Testis (tissue), 3 donors: ENCODE results near the gene CEP76. TPM values are rescaled to one million over a fixed set of nuclear protein-coding genes. Genes with fewer than 3 reads are reported as not detected.

ENCODE experiments used
- DNase-seq: peaks from one replicate; pipeline ENCODE4 v3.0.0-alpha.2; 2019
- H3K27ac ChIP-seq, 2 donors: fragments of 200-600 bp; sonication (generic); one replicate each; pipeline ENCODE4 v1.5.1; 2019
- H3K27me3 ChIP-seq: fragments of 200-600 bp; sonication (generic); one replicate; pipeline ENCODE4 v1.5.1; 2019
- H3K36me3 ChIP-seq: fragments of 200-600 bp; sonication (generic); one replicate; pipeline ENCODE4 v1.5.1; 2017; ENCODE audit warnings: low read depth; ENCODE audit errors: missing control alignments
- H3K4me1 ChIP-seq: fragments of 200-600 bp; sonication (generic); one replicate; pipeline ENCODE4 v1.5.1; 2019
- H3K4me3 ChIP-seq, 2 donors: fragments of 200-600 bp; sonication (generic); one replicate each; pipeline ENCODE4 v1.5.1; 2017 to 2019
- H3K9me3 ChIP-seq: fragments of 200-600 bp; sonication (generic); one replicate; pipeline ENCODE4 v1.5.1; 2017
- POLR2A ChIP-seq: fragments of 450-650 bp; IDR thresholded peaks from one replicate; pipeline ENCODE4 v1.6.1; 2017; ENCODE audit warnings: antibody characterized with exemption, mild to moderate bottlenecking, moderate library complexity
- WGBS, 2 donors: methylation state at CpG; one replicate each; pipeline ENCODE4 v1.1.5; 2018; 5-methylcytosine and 5-hydroxymethylcytosine counted together
- intact Hi-C: fragments of 100-400 bp; cut with DNase I; formaldehyde crosslinking; loops from one replicate; pipeline ENCODE4 v1.15.1; 2023; ENCODE audit warnings: low total_unique reads
- polyA plus RNA-seq: library from polyadenylated mRNA; stranded (reverse); fragments of 350-450 nt; fragmentation: Illumina TruSeq; extraction: RNeasy Lipid Tissue Mini Kit (QIAGEN cat#74804); gene quantifications from one replicate; pipeline ENCODE4 v1.2.3, GENCODE V29; 2014; ENCODE audit warnings: low read depth, low replicate concordance; ENCODE audit not compliant: insufficient read depth
- total RNA-seq, 2 donors: library from RNA; depleted of rRNA; stranded (reverse); fragments of >200 nt; gene quantifications; one replicate each; pipeline ENCODE4 v1.2.3, GENCODE V29; 2016
- TF ChIP-seq, protein P1 (sequence below), 3 experiments: fragments of 450-650 bp in 2 of 3; fragments of 200-600 bp in 1 of 3; sonication (generic) in 1 of 3; IDR thresholded peaks; one replicate each; pipeline ENCODE4 v1.5.1; 2016 to 2019; ENCODE audit warnings: antibody characterized with exemption in 3 of 3, mild to moderate bottlenecking in 2 of 3, moderate library complexity in 1 of 3

The CEP76 gene
- total and polyA plus RNA-seq, 3 donors from 2014 or later, result 26.7 to 48.6 (median 44.5) TPM

- intact Hi-C loops, result loop anchor here (5.0 to 10.0 kb wide), 3 partner anchors 266 to 373 kb away; partner anchors contain the start of gene AFG3L2
- Histone ChIP-seq H3K27me3 (no peaks in the 10 kb centered on the region), H3K4me1 (peaks cover 18% of the 10 kb centered on the region), H3K36me3 (no peaks in the 10 kb centered on the region), H3K4me3 (peak within 1 kb of the TSS; percentile 86 to 93), H3K27ac (peak within 1 kb of the TSS; percentile 96 to 98), H3K9me3 (no peaks in the 10 kb centered on the region)
- no peak for TF ChIP-seq POLR2A
- TF ChIP-seq, protein P1, sequence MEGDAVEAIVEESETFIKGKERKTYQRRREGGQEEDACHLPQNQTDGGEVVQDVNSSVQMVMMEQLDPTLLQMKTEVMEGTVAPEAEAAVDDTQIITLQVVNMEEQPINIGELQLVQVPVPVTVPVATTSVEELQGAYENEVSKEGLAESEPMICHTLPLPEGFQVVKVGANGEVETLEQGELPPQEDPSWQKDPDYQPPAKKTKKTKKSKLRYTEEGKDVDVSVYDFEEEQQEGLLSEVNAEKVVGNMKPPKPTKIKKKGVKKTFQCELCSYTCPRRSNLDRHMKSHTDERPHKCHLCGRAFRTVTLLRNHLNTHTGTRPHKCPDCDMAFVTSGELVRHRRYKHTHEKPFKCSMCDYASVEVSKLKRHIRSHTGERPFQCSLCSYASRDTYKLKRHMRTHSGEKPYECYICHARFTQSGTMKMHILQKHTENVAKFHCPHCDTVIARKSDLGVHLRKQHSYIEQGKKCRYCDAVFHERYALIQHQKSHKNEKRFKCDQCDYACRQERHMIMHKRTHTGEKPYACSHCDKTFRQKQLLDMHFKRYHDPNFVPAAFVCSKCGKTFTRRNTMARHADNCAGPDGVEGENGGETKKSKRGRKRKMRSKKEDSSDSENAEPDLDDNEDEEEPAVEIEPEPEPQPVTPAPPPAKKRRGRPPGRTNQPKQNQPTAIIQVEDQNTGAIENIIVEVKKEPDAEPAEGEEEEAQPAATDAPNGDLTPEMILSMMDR (IDR thresholded peaks at IDR 0.05), result peak in 1 of 3 experiments; percentile 12
- WGBS, 2 donors, result 1% methylated on average over 43 of the region's 112 CpGs; no CpG with 5 or more reads in 1 of the 2 donors
- DNase-seq, result peak; percentile 79
Observed at GRCh38 chr18:12657684-12658425, 44.7 kb downstream of the CEP76 start, which contains the start of gene SPIRE1. SPIRE1 (minus strand) TSS chr18:12658107; CDS start chr18:12657866, 241 bp downstream.

- TF ChIP-seq POLR2A, result no peak
- TF ChIP-seq, protein P1 (IDR thresholded peaks at IDR 0.05), result no peak
- 1% methylated on average over 22 to 25 of the region's 89 CpGs for WGBS, 2 donors
- peak; percentile 47 for DNase-seq
- Histone ChIP-seq H3K27me3 (no peaks in the 10 kb centered on the region), H3K9me3 (no peaks in the 10 kb centered on the region), H3K27ac (peak overlapping the region; percentile 96 to 98), H3K4me3 (peak overlapping the region; percentile 86 to 93), H3K36me3 (no peaks in the 10 kb centered on the region), H3K4me1 (peaks cover 22% of the 10 kb centered on the region)
- intact Hi-C loops, result loop anchor here (5.0 to 10.0 kb wide), 3 partner anchors 265 to 372 kb away; partner anchors contain the start of gene AFG3L2
Observed at GRCh38 chr18:12656938-12657683, 45.4 kb downstream of the CEP76 start.

GRCh38 chr18:12656605-12656937 is 46.0 kb downstream of the CEP76 start:
- no peaks in the 10 kb centered on the region for H3K36me3 ChIP-seq
- H3K4me1 ChIP-seq, result peaks cover 22% of the 10 kb centered on the region
- no peaks in the 10 kb centered on the region for H3K9me3 ChIP-seq
- 5 to 7% methylated on average over 3 of the region's 3 CpGs for WGBS, 2 donors
- no peak for DNase-seq
- TF ChIP-seq, protein P1 (IDR thresholded peaks at IDR 0.05), result no peak
- no peak for TF ChIP-seq POLR2A
- H3K4me3 ChIP-seq, result peak overlapping the region; percentile 86 to 93
- no peaks in the 10 kb centered on the region for H3K27me3 ChIP-seq
- H3K27ac ChIP-seq, result peak overlapping the region; percentile 96 to 98
- intact Hi-C loops, result loop anchor here (5.0 to 10.0 kb wide), 3 partner anchors 264 to 372 kb away; partner anchors contain the start of gene AFG3L2

DNA sequence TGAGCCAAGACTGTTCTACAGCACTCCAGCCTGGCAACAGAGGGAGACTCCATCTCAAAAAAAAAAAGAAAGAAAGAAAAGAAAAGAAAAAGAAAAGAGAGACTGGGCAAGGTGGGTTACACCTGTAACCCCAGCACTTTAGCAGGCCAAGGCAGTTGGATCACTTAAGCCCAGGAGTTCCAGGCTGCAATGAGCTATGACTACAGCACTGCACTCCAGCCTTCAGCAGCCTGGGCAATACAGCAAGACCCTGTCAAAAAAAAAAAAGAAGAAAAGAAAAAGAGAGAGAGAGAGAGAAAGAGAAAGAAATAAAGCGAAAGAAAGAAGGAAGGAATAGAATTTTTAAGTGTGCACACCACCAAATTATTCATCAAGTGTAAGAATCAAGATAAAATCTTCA is 47.6 kb downstream of the CEP76 start:
- peaks cover 22% of the 10 kb centered on the region for H3K4me1 ChIP-seq
- intact Hi-C loops, result loop anchor here (5.0 to 10.0 kb wide), 3 partner anchors 263 to 370 kb away; partner anchors contain the start of gene AFG3L2
- TF ChIP-seq, protein P1 (IDR thresholded peaks at IDR 0.05), result no peak
- no peak for TF ChIP-seq POLR2A

More for the DNA sequence above, 47.6 kb downstream of the CEP76 start:
- Histone ChIP-seq H3K9me3 (no peaks in the 10 kb centered on the region), H3K27ac (no peak overlapping the region), H3K4me3 (no peak overlapping the region), H3K36me3 (no peaks in the 10 kb centered on the region), H3K27me3 (no peaks in the 10 kb centered on the region)
- no peak for DNase-seq
- WGBS, 2 donors, result 79 to 96% methylated on average over 1 of the region's 1 CpG
